GM10248 (cell line): ENCODE measurements around the gene NOS3.

Experiments used
- CTCF ChIA-PET: fragments of 300-600 bp; sonication (Branson Sonifier 250); formaldehyde crosslinking; extraction: SDS; loops from one replicate; lab custom pipeline; 2021; ENCODE audit warnings: antibody characterized with exemption; lab: Yijun Ruan, JAX
- POLR2A ChIA-PET: fragments of 350-650 bp; sonication (Branson Sonifier 250); formaldehyde crosslinking; extraction: SDS; loops from one replicate; lab custom pipeline; 2020; ENCODE audit warnings: antibody characterized with exemption; lab: Yijun Ruan, JAX
- DNase-seq: peaks from one replicate; pipeline ENCODE4 v3.0.0; 2012; ENCODE audit errors: extremely low spot score
- TF ChIP-seq, protein P1 (sequence below): IDR thresholded peaks from 2 replicates; pipeline ENCODE4 v1.5.1; 2012; ENCODE audit warnings: mild to moderate bottlenecking, low read depth; ENCODE audit errors: extremely low read depth, missing control alignments, control extremely low read depth

Gene NOS3

DNA sequence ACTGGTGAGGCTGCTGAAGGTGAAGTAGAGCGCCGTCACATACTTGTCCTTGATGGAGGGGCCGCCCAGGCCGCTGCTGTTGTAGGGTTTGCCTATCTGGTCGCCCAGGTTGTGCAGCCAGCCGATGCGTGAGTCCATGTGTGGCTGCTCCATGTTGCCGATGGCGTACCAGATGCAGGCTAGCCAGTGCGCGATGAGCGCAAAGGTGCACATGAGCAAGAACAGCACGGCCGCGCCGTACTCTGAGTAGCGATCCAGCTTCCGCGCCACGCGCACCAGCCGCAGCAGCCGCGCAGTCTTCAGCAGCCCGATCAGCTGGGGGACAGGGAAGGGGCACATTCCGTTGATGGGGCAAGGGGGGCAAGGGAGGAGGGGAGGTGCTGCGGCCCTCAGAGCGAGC is 39.3 kb upstream of the NOS3 start:
- ChIA-PET POLR2A (no interaction called here), CTCF (interaction anchor here (1.4 kb wide), 1 partner anchor 12 kb away, joined by 3 read pairs; no protein-coding TSS in a partner anchor)
- DNase-seq, result no peak
- TF ChIP-seq, protein P1, sequence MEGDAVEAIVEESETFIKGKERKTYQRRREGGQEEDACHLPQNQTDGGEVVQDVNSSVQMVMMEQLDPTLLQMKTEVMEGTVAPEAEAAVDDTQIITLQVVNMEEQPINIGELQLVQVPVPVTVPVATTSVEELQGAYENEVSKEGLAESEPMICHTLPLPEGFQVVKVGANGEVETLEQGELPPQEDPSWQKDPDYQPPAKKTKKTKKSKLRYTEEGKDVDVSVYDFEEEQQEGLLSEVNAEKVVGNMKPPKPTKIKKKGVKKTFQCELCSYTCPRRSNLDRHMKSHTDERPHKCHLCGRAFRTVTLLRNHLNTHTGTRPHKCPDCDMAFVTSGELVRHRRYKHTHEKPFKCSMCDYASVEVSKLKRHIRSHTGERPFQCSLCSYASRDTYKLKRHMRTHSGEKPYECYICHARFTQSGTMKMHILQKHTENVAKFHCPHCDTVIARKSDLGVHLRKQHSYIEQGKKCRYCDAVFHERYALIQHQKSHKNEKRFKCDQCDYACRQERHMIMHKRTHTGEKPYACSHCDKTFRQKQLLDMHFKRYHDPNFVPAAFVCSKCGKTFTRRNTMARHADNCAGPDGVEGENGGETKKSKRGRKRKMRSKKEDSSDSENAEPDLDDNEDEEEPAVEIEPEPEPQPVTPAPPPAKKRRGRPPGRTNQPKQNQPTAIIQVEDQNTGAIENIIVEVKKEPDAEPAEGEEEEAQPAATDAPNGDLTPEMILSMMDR, result no peak

DNA sequence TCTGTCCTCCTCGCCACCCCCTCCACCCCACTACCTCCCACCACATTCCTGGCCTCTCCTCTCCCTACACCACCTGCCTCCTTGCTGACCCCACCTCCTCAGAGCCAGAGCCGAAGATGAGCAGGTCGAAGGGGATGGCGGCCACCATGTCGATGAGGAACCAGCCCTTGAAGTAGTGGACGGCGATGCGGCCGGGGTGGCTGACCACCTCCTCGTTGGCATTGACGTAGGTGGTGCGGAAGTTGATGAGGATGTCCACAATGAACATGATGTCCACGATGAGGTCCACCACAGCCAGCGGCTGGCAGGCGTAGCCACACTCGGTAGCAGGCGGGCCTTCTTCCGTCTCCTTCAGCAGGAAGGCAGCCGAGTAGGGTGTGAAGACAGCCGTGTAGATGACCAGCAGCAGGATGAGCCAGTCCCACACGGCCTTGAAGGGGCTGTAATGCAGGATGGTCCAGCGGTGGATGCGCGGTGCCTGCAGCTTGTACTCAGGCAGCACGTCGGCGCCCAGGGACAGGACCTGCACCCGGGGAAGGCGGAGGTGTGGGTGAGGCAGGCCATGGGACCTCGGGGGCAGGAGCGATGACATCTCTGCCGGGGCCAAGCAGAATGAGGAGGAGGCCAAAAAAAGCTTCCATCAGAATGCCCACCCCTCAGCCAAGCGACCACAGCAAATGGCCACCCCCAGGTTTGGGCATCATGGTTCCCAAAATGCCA is 38.3 kb upstream of the NOS3 start:
- TF ChIP-seq, protein P1, result no peak
- ChIA-PET POLR2A (no interaction called here), CTCF (interaction anchor here (1.2 to 1.4 kb wide), 2 partner anchors 11 to 58 kb away, joined by 3 read pairs; no protein-coding TSS in a partner anchor)
- DNase-seq, result no peak

DNA sequence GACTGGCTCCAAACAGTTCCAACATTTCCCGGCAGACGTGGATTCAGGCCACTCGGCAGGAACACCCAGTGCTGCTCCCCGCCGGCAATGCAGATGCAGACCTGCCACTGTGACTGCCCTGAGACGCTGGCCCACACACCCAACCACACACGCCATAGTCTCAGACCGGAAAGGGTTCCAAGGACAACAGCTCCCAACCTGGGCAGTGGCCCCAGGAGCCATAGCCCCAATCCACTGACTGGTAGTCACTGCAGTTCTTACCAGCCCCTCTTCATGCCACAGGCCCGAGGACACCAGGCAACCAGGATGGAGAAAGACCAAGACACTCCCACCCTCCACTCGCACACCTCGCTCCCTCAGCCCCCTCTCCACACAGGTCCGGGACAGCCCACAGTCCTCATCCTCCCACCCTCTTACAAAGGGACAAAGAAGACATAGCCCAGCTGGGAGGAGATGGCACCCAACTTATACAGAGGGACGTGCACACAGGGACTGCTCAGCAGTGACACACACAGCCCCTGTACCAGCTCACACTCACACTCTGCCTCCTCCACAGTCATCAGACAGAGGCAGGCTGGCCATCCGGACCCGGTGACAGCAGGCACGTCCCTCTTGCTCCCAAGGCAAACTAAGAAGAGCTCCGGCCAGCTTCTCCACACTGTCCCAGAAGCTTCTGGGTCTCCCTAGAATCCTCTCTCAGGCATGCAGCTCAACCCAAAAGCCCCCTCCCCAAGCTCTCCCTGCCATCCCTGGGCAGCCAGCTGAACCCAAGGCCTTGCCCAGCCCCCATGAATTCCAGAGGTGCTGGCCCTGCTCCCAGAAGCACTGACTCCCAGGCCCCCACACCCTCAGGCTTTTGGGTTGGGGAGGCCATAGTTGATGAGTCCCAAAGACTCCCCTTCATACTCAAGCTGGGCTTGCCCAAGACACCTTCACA is 37.5 kb upstream of the NOS3 start:
- TF ChIP-seq, protein P1, result no peak
- ChIA-PET POLR2A (no interaction called here), CTCF (interaction anchor here (0.7 to 2.1 kb wide), 6 partner anchors 9 to 77 kb away, joined by 3 to 7 read pairs (median 3); no protein-coding TSS in a partner anchor)
- DNase-seq, result no peak

DNA sequence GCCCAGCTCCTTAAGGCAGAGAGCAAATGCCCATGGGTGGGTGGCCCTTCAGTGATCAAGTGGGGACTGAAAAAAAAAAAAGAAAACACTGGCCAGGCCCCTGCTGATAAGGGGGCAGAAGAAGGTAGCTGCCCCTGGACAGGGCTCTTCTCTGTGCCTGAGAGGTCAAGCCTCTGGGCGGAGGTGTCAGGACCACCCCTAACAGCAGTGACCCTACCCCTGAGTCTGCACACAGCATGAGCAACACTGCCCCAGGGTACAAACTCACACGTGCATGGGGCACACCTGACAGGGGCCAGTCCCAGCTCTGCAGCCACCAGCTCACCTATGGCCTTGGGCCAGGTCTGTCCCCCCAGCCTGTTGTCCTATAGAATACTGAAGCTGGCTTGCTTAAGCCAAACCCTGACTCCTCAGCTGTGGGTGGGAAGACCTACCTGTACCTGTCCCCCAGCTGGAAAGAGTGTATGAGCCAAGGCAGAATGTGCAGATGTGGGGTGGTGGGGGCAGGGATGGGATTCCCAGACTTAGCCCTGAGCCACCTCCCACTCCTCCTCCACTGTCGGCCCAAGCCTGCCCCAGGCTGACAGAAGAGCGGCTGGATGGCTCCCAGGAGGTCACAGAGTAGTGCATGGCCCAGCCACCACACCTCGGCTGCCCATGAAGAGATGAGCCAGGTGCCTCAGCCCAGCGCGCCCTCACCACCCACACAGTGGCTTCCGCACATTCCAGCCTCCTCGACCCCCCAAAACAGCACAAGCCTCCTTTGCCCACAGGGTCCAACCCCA is 36.4 kb upstream of the NOS3 start:
- TF ChIP-seq, protein P1, result no peak
- no peak for DNase-seq
- ChIA-PET CTCF (interaction anchor here (0.7 to 2.1 kb wide), 6 partner anchors 8 to 78 kb away, joined by 3 to 7 read pairs (median 4); no protein-coding TSS in a partner anchor), POLR2A (no interaction called here)

DNA sequence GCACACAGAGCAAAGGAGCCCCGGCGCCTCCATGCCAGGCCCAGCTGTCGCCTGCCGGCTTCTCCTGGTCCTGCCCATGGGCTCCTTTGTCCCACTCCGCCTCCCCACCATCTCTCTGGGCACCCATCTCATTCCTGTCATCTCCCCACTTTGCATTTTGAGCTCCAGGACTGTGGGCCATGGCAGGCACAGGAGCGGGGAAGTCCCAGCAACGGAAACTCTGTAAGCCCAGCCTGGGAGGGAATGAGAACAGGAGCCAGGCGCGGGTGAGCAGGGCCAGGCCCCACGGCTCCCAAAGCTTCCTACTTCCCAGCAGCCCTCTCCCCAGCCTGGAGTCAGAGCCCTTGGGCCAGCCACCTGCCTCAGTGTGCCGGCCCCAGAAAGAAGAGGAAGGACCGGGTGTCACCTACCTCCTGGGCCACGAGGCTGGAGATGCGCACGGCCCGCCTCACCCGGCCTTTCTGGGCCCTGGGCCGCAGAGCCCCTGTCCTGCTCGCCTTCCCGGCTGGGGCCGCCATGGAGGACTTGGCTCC is 35.8 kb upstream of the NOS3 start:
- ChIA-PET POLR2A (no interaction called here), CTCF (interaction anchor here (1.4 to 2.1 kb wide), 2 partner anchors 8 to 57 kb away, joined by 4 to 7 read pairs; no protein-coding TSS in a partner anchor)
- TF ChIP-seq, protein P1, result no peak
- DNase-seq, result no peak
